ENCODE data around the gene SERPINB5.

The SERPINB5 gene

DNA sequence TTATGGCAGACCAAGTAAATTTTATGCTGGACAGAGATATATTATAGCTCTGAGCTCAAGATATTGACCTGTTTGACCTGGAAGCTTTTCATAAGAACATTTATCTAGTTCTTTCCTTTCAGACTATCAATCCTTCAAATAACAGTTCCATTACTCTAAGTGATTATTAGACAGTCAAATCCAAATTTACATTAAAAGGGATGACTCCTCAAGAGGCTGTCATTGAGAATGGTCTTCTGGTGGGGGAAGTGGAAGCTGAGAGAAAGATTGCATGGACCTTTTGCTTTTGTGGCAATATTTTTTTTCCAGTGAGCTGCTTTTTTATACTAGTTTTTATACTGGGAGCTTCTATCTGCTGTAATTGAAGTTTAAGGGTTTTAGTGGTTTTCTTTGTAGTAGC is 50.5 kb downstream of the SERPINB5 start:
- no peak for DNase-seq (ENCODE audit: low spot score)

DNA sequence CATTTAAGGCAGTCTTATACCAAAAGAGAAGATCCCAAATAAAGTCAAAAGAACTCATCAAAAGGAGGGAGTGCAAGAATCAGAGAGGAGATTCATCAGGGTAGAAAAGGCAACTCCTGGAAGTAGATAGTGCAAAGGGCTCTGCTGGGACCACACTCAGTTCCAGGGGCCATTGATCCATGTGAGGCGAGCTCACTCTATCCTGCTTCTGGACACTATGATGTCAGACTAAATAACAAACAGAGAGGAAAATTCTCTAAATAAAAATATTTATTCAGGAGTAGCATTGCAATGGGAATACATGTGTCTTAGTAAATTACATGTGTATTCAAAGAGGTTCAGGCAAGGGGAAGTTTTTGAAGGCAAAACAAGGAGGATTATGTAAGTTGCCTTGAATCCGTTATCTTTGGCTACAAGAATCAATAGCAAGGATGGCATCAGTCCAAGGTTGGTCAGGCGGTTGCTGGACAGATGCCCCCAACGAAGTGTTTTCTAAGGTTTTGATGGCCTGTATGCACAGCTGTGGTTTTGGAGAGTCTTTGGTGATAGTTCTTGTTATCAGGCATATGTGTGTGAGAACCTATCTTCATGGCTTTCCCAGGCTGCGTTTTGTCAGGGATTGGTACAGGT is 52.2 kb downstream of the SERPINB5 start:
- no peak for DNase-seq (ENCODE audit: low spot score)

DNA sequence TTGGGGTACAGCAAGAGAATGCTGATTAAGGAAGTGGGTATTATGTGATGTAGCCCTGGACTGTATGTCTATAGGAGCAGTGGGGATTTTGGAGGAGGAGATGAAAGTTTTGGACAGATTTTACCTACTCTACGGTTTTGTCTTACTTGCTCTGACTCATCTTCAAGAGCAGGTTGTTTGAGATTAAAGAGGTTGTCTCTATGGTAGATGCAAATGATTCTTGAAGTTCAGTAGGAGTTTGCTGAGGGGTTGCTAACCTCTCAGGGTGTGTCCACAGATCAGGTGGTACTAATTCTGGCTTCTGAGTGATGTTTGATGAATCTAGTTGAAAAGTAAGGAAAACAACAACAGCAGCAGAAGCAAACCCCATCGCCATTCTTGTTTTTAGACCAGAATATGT is 55.7 kb downstream of the SERPINB5 start:
- no peak for DNase-seq (ENCODE audit: low spot score)

DNA sequence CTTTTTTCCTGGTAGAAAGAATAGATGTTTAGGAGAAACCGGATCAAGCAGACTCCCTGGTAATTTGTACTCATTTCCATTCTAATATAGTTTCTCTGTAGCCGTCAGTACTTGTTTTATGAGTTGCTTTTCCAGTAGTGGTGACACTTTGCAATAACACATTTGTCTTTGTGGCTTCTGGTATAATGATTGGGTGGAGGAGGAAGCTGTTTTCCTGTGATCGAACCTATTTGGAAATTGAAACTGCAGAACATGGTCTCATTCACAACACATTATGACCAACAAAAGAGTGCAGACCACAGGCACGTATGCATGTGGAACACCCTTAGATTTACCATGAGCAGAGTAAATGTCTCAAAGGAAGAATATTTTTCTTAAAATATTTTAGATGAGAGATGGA is 57.9 kb downstream of the SERPINB5 start:
- no peak for DNase-seq (ENCODE audit: low spot score)

DNA sequence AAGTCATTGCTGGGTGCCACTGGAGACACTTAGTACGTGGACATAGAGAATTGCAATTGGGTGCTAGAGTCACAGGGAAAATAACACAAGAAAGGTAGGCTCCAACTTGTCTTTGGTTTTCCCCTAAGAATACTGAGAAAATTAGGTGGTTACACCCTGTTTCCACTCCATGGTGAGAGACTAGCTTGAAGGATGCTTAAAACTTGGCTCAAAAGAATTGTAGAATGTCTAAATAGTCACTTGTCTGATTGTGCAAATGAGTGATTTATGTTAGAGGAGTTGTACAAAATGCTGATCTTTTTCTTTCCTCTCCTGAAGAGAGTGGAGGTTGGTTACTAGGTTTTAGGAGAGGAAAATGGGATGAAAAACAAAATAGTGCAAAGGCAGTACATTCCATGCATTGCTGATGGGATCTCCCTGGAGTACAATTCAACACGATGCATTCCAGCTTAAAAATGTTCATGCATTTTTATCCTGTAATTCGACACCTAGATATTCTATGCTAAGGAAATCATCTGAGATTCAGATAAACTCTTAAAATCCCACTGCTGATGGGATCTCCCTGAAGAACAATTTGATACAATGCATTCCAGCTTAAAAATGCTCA is 63.2 kb downstream of the SERPINB5 start:
- DNase-seq (ENCODE audit: low spot score), result peak; percentile 44

DNA sequence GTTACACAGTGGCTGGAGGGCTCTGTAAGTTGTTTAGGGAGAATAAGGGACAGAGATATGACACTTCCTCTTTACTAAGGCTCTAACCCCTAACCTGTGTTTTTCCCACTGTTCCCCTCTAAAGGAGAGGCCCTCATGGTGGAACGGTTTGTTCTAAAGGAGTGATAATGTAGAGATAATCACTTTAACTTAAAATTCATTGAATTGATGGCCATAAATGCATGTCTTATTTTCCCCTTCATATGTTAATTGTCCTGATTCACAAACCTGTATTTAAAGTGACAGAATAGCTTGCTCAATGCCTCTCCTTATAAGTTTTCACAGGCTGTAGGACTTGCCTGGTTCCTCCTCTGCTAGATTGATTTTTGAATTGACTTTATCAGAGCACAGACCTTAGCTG is 65.3 kb downstream of the SERPINB5 start, which contains the start of gene SERPINB12:
SERPINB12 (plus strand) TSS at position 301 of the 400 bp plus-strand sequence. CDS start 13,791 bp downstream, outside the sequence.
- no peak for DNase-seq (ENCODE audit: low spot score)

DNA sequence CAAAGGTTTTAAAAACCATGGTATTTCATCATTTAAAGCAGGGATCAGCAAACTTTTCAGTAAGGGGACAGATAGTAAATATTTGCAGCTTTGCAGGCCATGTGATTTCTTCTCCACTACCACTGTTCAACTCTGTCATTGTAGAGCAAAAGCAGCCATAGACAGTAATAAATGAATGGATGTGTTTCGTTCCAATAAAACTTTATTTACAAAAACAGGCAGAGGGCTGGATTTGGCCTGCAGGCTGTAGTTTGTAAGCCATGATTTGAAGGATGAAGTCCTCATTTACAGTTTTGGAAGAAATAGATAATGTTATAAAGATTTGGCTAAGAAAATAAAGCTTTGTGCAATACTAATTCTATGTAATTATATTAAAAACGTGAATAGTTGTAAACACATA is 67.3 kb downstream of the SERPINB5 start:
- DNase-seq (ENCODE audit: low spot score), result no peak

DNA sequence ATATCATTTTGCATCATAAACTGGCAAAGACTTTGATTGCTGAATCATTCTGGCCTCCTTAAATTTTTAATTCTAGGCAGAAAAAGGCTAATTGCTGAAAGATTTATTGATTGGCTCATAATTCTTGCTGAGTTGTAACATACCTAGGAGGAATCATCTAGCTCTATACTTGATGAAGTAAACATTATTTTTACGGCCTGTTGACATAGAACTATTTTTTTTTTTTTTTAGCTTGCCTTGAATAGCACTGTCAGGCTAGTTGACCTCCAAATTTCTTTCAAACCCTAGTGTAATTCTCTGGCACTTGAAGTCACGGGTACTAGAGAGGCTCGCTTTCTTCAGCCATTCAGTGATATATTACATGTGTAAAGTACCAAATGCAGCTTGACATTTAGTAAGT is 68.2 kb downstream of the SERPINB5 start:
- DNase-seq (ENCODE audit: low spot score), result no peak

DNA sequence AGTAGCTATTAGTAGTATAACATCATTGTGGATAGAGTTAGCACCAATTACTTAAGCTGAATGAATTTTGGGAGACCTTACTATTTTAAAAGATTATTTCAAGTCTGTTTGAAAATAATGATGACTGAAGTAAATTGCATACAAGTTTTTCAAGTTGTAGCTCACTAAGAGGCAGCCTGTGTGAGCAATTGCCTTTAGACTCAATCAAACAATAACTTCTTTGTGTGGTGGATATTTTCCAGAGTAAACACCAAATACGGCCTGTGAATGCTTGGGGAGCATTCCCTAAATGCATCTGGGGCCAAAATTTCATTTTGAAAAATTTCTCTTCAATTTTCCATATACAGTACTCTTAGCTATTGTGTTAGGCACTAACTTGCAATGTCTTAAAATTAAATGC is 73.3 kb downstream of the SERPINB5 start:
- no peak for DNase-seq (ENCODE audit: low spot score)

DNA sequence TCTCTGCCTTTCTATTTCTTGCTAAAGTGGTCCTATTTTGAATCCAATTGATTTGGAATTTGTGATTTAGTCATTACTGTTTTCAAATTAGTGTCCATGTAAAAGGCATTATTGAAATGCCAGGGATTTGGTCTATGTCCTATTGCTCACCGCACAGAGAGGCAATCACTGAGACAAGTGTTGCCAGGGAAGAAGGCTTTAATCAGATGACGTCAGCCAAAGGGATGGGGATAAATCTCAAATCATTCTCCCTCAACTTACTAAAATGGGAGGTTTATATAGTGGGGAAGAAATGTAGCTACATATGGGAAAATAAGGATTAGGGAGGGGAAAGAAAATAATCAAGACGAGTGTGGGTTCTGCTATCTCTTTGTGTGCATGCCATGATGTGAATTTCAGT is 75.0 kb downstream of the SERPINB5 start:
- no peak for DNase-seq (ENCODE audit: low spot score)

DNA sequence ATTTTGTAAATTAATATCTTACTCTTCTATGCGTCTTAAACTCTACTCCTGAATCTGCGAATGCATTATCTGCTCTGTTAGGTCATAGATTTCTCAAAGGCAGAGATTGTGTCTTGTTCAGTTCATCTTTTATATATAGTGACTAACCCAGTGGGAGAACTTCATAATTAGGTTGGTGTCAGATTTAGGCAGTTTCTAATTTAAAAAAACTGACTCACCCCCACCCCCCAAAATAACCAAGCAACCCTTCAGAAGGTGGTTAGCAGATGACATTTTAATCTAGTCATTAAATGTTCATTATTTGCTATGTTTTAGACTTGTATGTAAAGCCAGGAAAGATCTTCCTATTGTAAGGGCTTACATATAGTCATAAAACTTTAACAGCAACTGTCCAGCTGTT is 75.8 kb downstream of the SERPINB5 start:
- DNase-seq (ENCODE audit: low spot score), result no peak

DNA sequence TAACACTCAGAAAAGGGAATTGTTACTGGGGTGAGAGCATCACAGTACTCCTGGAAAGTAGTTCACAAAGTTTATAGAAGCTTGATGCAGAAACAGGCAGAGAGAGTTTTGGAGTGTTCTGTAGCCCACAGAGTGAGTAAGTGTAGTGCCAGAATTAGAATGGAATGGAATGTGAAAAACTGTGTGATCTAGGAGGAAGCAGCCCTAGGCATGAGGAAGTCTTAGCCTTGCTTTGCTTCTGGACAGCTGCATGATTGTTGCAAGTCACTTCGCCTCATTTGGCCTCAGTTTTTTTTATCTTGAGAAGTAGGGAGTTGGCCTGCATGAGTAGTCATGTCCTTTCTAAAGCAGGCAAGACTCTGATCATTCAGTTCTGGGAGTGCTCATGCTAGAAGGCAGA is 76.3 kb downstream of the SERPINB5 start:
- peak; percentile 89 for DNase-seq (ENCODE audit: low spot score)
